ENCODE results near the gene PAX7.
"Not testable (repeated sequence)": the region's sequence is repeated elsewhere in the genome, so short reads cannot be mapped to it uniquely, and the experiment has no call there.

Gene PAX7

DNA sequence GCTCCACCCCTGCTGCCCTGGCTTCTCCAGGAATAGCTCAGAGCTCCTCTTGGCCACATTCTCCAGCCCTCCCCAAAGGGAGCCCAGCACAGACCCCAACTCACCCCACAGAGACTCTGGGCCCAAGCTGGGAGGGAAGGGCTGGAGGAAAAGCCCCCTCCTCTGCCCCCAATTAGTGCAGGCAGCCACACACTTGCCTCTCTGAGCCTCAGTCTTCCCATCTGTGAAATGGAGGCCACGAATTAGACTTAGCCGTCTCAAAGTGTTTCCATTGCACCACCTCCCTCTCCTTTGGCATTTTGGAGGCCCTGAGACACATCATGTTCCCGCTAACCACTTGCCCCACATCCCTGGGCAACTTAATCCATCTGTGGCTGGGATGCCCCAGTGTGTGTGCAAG, 108.0 kb downstream of the PAX7 start:
- Mint-ChIP-seq H3K27ac (ENCODE audit: low read depth) (no peak overlapping the region), H3K27me3 (peaks cover 55% of the 10 kb centered on the region), H3K9me3 (no peaks in the 10 kb centered on the region), H3K36me3 (ENCODE audit: insufficient read depth) (no peaks in the 10 kb centered on the region), H3K4me1 (no peaks in the 10 kb centered on the region), H3K4me3 (no peak overlapping the region)
- ATAC-seq (replicated peaks; ENCODE audit: extremely low read depth, poor library complexity, severe bottlenecking) (no peak), DNase-seq (ENCODE audit: low spot score in 2 of 2) (no peak)

DNA sequence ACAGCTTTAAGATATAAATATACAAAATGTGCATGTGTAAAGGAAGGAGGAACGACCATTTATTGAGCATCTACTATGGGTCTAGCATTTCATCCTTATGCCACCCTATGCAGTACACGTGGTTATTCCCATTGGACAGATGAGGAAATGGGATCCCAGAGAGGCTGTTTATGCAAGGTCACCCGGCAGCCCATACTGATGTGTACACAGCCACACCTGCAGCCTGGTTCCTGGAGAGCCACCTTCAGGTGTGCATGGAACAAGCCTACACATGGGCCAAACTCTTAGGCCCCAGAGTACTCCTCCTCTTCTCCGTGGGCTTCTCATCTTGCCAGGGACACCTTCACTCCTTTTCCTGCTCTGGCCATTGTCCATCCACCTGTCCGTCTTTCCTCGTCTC, 108.8 kb downstream of the PAX7 start:
- no peaks in the 10 kb centered on the region for H3K9me3 Mint-ChIP-seq
- ATAC-seq (replicated peaks; ENCODE audit: extremely low read depth, poor library complexity, severe bottlenecking), result no peak
- H3K4me1 Mint-ChIP-seq, result no peaks in the 10 kb centered on the region
- no peaks in the 10 kb centered on the region for H3K36me3 Mint-ChIP-seq (ENCODE audit: insufficient read depth)
- DNase-seq (ENCODE audit: low spot score in 2 of 2), result no peak
- H3K27me3 Mint-ChIP-seq, result peaks cover 54% of the 10 kb centered on the region
- no peak overlapping the region for H3K27ac Mint-ChIP-seq (ENCODE audit: low read depth)
- no peak overlapping the region for H3K4me3 Mint-ChIP-seq

DNA sequence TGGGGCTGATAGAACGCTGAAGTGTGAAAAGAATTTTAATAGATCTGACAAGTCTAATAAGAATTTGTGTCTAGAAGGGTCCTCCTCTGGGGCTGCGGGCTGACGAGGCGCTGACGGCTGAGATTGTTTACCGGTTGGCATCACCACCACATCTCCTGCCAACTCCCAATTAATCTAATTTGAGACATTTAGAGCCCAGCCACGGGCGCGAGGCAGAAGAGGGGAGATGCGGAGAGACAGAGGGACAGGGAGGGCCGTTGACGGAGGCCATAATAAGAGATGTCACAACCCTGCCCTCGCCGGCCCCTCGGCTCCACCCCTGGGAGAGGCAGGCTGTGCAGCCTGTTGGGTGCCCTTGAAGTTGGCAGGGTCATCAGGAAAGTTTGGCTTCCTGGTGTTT, 109.3 kb downstream of the PAX7 start:
- ATAC-seq (replicated peaks; ENCODE audit: extremely low read depth, poor library complexity, severe bottlenecking), result no peak
- Mint-ChIP-seq H3K9me3 (no peaks in the 10 kb centered on the region), H3K27ac (ENCODE audit: low read depth) (no peak overlapping the region), H3K4me3 (no peak overlapping the region), H3K27me3 (peaks cover 49% of the 10 kb centered on the region), H3K4me1 (no peaks in the 10 kb centered on the region), H3K36me3 (ENCODE audit: insufficient read depth) (no peaks in the 10 kb centered on the region)
- DNase-seq (ENCODE audit: low spot score in 2 of 2), result no peak

DNA sequence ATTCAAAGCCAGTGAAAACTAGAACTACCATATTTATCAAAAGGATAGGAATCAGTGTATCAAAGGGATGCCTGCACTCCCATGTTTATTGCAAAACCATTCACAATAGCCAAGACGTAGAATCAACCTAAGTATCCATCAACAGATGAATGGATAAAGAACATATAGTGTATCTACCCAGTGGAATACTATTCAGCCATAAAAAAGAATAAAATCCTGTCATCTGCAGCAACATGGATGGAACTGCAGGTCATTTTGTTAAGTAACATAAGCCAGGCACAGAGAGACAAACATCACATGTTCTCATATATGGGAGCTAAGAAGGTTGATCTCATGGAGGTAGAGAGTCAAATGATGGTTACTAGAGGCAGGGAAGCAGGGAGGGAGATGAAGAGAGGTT, 110.0 kb downstream of the PAX7 start:
- no peak overlapping the region for H3K4me3 Mint-ChIP-seq
- no peaks in the 10 kb centered on the region for H3K9me3 Mint-ChIP-seq
- no peak overlapping the region for H3K27ac Mint-ChIP-seq (ENCODE audit: low read depth)
- peaks cover 45% of the 10 kb centered on the region for H3K27me3 Mint-ChIP-seq
- ATAC-seq (replicated peaks; ENCODE audit: extremely low read depth, poor library complexity, severe bottlenecking), result no peak
- H3K36me3 Mint-ChIP-seq (ENCODE audit: insufficient read depth), result no peaks in the 10 kb centered on the region
- no peak for DNase-seq (ENCODE audit: low spot score in 2 of 2)
- no peaks in the 10 kb centered on the region for H3K4me1 Mint-ChIP-seq

DNA sequence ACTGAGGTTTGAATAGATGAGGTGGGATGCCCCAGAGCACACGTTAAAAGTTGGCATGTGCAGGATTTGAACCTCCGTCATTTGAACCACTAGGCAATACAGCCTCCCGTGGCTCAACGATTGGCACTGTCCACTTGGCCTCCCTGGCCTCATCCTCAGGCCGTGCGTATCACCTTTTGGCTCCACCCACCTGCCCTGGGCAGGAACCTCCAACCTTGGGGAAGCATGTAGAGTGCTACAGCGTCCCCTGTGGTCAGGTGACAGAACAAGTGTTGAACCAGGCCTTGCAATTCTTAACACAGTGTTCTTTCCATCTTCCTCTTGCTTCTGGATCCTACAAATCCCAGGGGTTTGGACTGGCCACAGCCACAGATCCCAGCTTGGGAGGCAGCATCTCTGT, 112.6 kb downstream of the PAX7 start:
- Mint-ChIP-seq H3K4me1 (no peaks in the 10 kb centered on the region), H3K36me3 (ENCODE audit: insufficient read depth) (no peaks in the 10 kb centered on the region), H3K9me3 (no peaks in the 10 kb centered on the region), H3K4me3 (no peak overlapping the region), H3K27me3 (peaks cover 65% of the 10 kb centered on the region), H3K27ac (ENCODE audit: low read depth) (no peak overlapping the region)
- ATAC-seq (replicated peaks; ENCODE audit: extremely low read depth, poor library complexity, severe bottlenecking), result no peak
- no peak for DNase-seq (ENCODE audit: low spot score in 2 of 2)

DNA sequence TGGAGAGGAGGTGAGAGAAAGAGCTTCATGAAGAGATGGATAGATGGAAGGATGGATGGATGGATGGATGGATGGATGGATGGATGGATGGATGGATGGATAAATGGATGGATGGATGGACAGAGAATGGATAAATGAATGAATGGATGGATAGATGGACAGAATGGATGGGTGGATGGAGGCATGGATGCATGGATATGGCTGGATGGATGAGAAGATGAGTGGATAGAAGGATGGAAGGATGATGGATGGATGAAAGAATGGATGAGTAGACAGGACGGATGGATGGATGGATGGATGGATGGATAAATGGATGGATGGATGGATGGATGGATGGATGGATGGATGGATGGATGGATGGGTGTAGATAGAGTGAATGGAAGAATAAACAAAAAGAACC, 113.7 kb downstream of the PAX7 start:
- H3K27me3 Mint-ChIP-seq, result peaks cover 67% of the 10 kb centered on the region
- not testable (repeated sequence) for H3K36me3 Mint-ChIP-seq (ENCODE audit: insufficient read depth); H3K4me1 Mint-ChIP-seq

DNA sequence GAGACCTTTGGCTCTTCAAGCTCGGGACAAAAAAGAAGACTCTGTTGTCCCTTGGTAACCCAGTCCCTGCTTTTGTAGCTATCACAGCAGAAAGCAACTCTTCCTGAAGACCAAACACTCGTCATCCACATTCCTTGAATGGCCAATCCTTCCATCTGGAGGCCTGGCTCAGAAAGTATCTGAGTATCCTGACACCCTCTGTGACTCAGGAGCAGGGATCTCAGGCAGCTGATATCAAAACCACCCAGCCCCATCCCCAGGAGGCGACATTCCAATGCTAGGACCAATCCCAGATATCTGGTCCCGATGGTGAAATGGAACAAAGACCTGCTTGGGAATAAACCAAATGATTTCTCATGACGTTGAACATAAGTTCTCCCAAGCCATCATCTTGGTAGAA, 116.3 kb downstream of the PAX7 start:
- ATAC-seq (replicated peaks; ENCODE audit: extremely low read depth, poor library complexity, severe bottlenecking), result no peak
- no peak overlapping the region for H3K4me3 Mint-ChIP-seq
- H3K4me1 Mint-ChIP-seq, result no peaks in the 10 kb centered on the region
- H3K27ac Mint-ChIP-seq (ENCODE audit: low read depth), result no peak overlapping the region
- H3K36me3 Mint-ChIP-seq (ENCODE audit: insufficient read depth), result no peaks in the 10 kb centered on the region
- no peaks in the 10 kb centered on the region for H3K9me3 Mint-ChIP-seq
- DNase-seq (ENCODE audit: low spot score in 2 of 2), result no peak
- peaks cover 66% of the 10 kb centered on the region for H3K27me3 Mint-ChIP-seq

More for the DNA sequence above, 113.7 kb downstream of the PAX7 start:
- not testable (repeated sequence) for H3K9me3 Mint-ChIP-seq; H3K27ac Mint-ChIP-seq (ENCODE audit: low read depth); H3K4me3 Mint-ChIP-seq; ATAC-seq (replicated peaks; ENCODE audit: extremely low read depth, poor library complexity, severe bottlenecking); DNase-seq (ENCODE audit: low spot score in 2 of 2)

DNA sequence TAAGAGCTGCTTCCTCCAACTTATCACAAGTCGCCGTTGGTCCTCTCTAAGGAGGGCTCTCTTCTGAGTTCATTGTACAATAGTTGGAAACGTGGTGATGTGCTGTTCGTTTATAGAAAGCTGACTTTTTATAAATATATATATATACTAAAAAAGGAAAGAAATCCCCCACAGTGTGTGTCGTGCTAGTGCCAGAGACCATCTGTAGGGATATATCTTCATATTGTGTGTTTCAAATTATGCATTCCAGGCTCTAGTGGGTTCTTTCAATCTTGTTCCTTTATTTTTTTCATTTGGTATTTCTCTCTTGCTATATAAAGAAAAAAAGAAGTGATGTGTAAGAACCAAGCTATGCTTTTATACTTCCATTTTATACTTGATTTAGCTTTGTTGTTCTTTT, 117.0 kb downstream of the PAX7 start:
- no peak overlapping the region for H3K4me3 Mint-ChIP-seq
- no peaks in the 10 kb centered on the region for H3K4me1 Mint-ChIP-seq
- no peak overlapping the region for H3K27ac Mint-ChIP-seq (ENCODE audit: low read depth)
- DNase-seq (ENCODE audit: low spot score in 2 of 2) (no peak), ATAC-seq (replicated peaks; ENCODE audit: extremely low read depth, poor library complexity, severe bottlenecking) (no peak)
- H3K36me3 Mint-ChIP-seq (ENCODE audit: insufficient read depth), result no peaks in the 10 kb centered on the region
- H3K9me3 Mint-ChIP-seq, result no peaks in the 10 kb centered on the region
- H3K27me3 Mint-ChIP-seq, result peaks cover 65% of the 10 kb centered on the region

DNA sequence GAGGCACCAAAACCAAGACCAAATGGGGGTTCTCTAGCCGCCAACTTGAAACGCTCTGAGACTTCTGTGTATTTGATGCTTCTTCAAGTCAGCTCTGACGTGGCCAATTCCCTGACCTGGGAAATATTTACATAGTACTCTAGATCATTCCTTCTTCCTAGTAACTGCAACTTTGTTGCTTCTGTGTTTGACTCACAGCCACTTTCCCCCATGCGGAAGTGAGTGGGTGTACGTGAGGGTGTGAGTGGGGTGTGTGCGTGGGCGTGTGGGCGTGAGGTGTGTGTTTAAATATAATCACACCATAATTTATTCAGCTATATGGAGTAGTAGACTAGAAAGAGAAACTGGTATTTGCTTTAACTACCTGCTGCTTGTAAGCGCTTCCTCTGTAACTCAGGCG, 117.8 kb downstream of the PAX7 start:
- H3K27me3 Mint-ChIP-seq, result peaks cover 61% of the 10 kb centered on the region
- no peak overlapping the region for H3K27ac Mint-ChIP-seq (ENCODE audit: low read depth)
- H3K36me3 Mint-ChIP-seq (ENCODE audit: insufficient read depth), result no peaks in the 10 kb centered on the region
- no peaks in the 10 kb centered on the region for H3K4me1 Mint-ChIP-seq
- H3K9me3 Mint-ChIP-seq, result no peaks in the 10 kb centered on the region
- no peak overlapping the region for H3K4me3 Mint-ChIP-seq
- DNase-seq (ENCODE audit: low spot score in 2 of 2) (no peak), ATAC-seq (replicated peaks; ENCODE audit: extremely low read depth, poor library complexity, severe bottlenecking) (no peak)

DNA sequence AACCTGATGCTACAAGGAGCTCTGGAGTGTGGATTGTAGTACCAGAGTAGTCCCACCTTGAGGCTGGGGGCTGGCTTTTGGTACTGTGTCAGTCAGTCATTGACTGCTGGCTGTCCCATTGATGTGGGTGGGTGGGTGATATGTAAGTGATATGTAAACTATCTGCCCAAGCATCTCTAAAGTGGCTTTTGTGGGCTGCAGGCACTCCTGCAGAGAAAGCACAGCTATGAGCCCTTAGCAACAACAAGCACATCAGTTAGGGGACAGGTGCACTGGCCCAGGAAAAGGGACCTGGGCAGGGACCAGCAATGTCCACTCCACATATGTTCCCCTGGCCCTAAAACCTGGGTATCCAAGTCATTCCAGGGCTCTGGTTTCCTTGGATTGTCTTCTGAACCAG, 118.9 kb downstream of the PAX7 start:
- Mint-ChIP-seq H3K9me3 (peaks cover 6% of the 10 kb centered on the region), H3K4me3 (no peak overlapping the region), H3K36me3 (ENCODE audit: insufficient read depth) (no peaks in the 10 kb centered on the region), H3K27me3 (peaks cover 65% of the 10 kb centered on the region), H3K27ac (ENCODE audit: low read depth) (no peak overlapping the region), H3K4me1 (no peaks in the 10 kb centered on the region)
- no peak for ATAC-seq (replicated peaks; ENCODE audit: extremely low read depth, poor library complexity, severe bottlenecking)
- DNase-seq (ENCODE audit: low spot score in 2 of 2), result no peak

DNA sequence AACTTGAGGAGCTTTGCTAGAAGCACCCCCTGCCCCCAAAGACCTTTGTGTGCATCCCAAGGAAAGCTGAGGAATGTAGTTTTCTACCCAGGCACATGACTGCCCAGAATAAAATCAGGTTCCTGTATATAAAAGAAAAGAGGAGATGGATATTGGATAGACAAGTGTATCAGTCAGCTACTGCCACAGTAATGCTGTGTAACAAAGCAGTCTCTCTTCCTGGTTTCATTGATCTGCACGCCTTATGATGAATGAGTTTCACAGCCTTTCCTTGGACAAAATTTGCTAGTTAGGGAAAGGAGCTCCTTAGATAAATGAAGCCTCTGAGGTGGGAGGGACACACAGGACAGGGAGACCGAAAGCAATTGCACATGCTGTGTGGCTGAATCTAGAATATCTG, 120.0 kb downstream of the PAX7 start:
- ATAC-seq (replicated peaks; ENCODE audit: extremely low read depth, poor library complexity, severe bottlenecking), result no peak
- Mint-ChIP-seq H3K27ac (ENCODE audit: low read depth) (no peak overlapping the region), H3K36me3 (ENCODE audit: insufficient read depth) (no peaks in the 10 kb centered on the region), H3K4me1 (no peaks in the 10 kb centered on the region), H3K4me3 (no peak overlapping the region), H3K9me3 (peaks cover 10% of the 10 kb centered on the region), H3K27me3 (peaks cover 71% of the 10 kb centered on the region)
- no peak for DNase-seq (ENCODE audit: low spot score in 2 of 2)

DNA sequence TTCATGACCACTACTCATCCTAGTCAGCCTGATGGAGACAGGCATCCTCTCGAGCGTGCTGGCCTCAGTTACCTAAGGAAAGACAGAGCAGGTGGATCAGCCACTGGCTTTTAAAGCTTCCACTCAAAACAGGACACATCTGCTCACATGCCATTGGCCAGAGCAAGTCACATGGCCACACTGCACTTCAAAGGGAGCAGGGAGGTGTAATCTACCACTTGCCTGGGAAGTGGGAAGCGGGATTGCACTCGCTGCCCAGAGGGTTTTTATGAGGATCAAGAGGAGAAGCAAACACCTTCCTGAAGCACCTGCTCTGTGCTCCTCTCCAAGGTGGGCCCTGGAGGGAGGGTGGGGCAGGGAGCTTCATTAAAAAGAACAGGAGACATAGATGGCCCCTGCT, 120.8 kb downstream of the PAX7 start:
- no peak for DNase-seq (ENCODE audit: low spot score in 2 of 2)
- Mint-ChIP-seq H3K36me3 (ENCODE audit: insufficient read depth) (no peaks in the 10 kb centered on the region), H3K4me3 (no peak overlapping the region), H3K27me3 (peaks cover 71% of the 10 kb centered on the region), H3K9me3 (peaks cover 12% of the 10 kb centered on the region), H3K27ac (ENCODE audit: low read depth) (no peak overlapping the region), H3K4me1 (no peaks in the 10 kb centered on the region)
- ATAC-seq (replicated peaks; ENCODE audit: extremely low read depth, poor library complexity, severe bottlenecking), result no peak

DNA sequence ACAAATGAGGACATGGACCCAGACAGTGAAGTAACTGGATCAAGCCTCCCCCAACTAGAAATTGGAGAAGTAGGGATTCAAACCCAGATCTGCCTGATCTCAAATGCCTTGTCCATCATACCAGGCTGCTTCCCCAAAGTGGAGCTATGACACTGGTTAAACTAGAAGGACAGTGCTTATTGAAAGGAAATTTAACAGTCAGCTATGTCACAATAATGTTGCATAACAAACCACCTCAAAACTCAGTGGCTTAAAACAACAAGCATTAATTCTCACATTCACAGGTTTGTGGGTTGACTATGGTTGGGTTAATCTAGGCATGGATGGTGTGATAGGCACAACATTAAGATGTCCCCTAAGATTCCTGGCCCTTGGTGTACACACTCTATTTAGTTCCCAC, 121.8 kb downstream of the PAX7 start:
- Mint-ChIP-seq H3K9me3 (peaks cover 12% of the 10 kb centered on the region), H3K27me3 (peaks cover 68% of the 10 kb centered on the region), H3K36me3 (ENCODE audit: insufficient read depth) (no peaks in the 10 kb centered on the region)

DNA sequence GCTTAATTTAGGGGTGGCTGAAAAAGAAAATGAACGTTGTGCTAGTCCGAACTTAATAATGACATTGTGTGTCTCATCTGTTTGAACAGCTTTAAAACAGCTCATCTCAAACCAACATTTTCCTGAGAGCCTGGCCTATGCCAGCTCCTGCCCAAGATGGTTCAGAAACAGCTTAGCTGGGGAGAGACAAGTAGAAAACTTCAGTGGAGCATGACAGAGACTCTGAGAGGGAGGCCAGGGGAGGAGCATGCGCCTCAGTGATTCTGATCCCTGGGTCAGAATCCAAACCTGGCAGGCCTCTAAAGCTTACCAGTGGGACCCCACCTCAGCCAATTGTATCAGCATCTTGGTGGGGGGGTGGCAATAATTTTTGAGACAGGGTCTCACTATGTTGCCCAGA, 129.5 kb downstream of the PAX7 start:
- peaks cover 79% of the 10 kb centered on the region for H3K27me3 Mint-ChIP-seq
- peaks cover 6% of the 10 kb centered on the region for H3K9me3 Mint-ChIP-seq
- no peak overlapping the region for H3K27ac Mint-ChIP-seq (ENCODE audit: low read depth)
- no peak overlapping the region for H3K4me3 Mint-ChIP-seq
- DNase-seq (ENCODE audit: low spot score in 2 of 2) (no peak), ATAC-seq (replicated peaks; ENCODE audit: extremely low read depth, poor library complexity, severe bottlenecking) (no peak)
- H3K4me1 Mint-ChIP-seq, result no peaks in the 10 kb centered on the region
- peaks cover 2% of the 10 kb centered on the region for H3K36me3 Mint-ChIP-seq (ENCODE audit: insufficient read depth)

More for the DNA sequence above, 121.8 kb downstream of the PAX7 start:
- Mint-ChIP-seq H3K4me1 (no peaks in the 10 kb centered on the region), H3K4me3 (no peak overlapping the region), H3K27ac (ENCODE audit: low read depth) (no peak overlapping the region)
- ATAC-seq (replicated peaks; ENCODE audit: extremely low read depth, poor library complexity, severe bottlenecking) (no peak), DNase-seq (ENCODE audit: low spot score in 2 of 2) (no peak)
